Stimulated activated effector memory CD8-positive, alpha-beta T cell treated with anti-CD3 and anti-CD28 coated beads, Interleukin-12 subunit alpha, Interleukin-12 subunit beta, amount 100 ng/mL, for 72 hours (primary cell): Measurements from ENCODE around the gene VTN.

Source experiments
- ATAC-seq: fragments of 150-1000 bp; cut with Tn5 transposase; 2 replicates; pipeline ENCODE4 v1.10.0; 2021
- DNase-seq, 2 donors: peaks; one replicate each; pipeline ENCODE4 v3.0.0; 2021 to 2022; ENCODE audit warnings: low spot score in 2 of 2
- H3K27ac Mint-ChIP-seq: one replicate; pipeline ENCODE4 v1.8.0; 2022; ENCODE audit warnings: mild to moderate bottlenecking, mixed read lengths
- H3K36me3 Mint-ChIP-seq: one replicate; pipeline ENCODE4 v1.8.0; 2022; ENCODE audit warnings: mild to moderate bottlenecking, mixed read lengths
- H3K4me1 Mint-ChIP-seq: one replicate; pipeline ENCODE4 v1.8.0; 2022; ENCODE audit warnings: mixed read lengths
- H3K4me3 Mint-ChIP-seq: one replicate; pipeline ENCODE4 v1.8.0; 2022; ENCODE audit warnings: mild to moderate bottlenecking, mixed read lengths
- H3K9me3 Mint-ChIP-seq: one replicate; pipeline ENCODE4 v1.8.0; 2022; ENCODE audit warnings: mixed read lengths

VTN gene

GRCh38 chr17:28370035-28370743 is at the start of gene VTN:
TSS of gene VTN (minus strand) at chr17:28370307. CDS start at chr17:28370203, 104 bp downstream.
- Mint-ChIP-seq H3K9me3 (no peaks in the 10 kb centered on the region), H3K4me1 (peaks cover 26% of the 10 kb centered on the region), H3K4me3 (peak within 1 kb of the TSS; percentile 84), H3K36me3 (peaks cover 12% of the 10 kb centered on the region), H3K27ac (peak within 1 kb of the TSS; percentile 93)
- DNase-seq (no peak), ATAC-seq (no peak)

- Mint-ChIP-seq H3K9me3 (no peaks in the 10 kb centered on the region), H3K36me3 (no peaks in the 10 kb centered on the region), H3K27ac (no peak overlapping the region), H3K4me3 (no peak overlapping the region), H3K4me1 (peaks cover 7% of the 10 kb centered on the region)
- ATAC-seq (peak; percentile 91), DNase-seq (peak; percentile 33 to 73)
These were observed 46.7 kb upstream of the VTN start for GRCh38 chr17:28416703-28417311.

GRCh38 chr17:28415886-28416285 is 45.8 kb upstream of the VTN start:
- Mint-ChIP-seq H3K4me3 (no peak overlapping the region), H3K9me3 (no peaks in the 10 kb centered on the region), H3K36me3 (no peaks in the 10 kb centered on the region), H3K4me1 (peaks cover 7% of the 10 kb centered on the region), H3K27ac (no peak overlapping the region)
- no peak for DNase-seq
- ATAC-seq = no peak

- H3K27ac Mint-ChIP-seq = no peak overlapping the region
- no peak overlapping the region for H3K4me3 Mint-ChIP-seq
- no peaks in the 10 kb centered on the region for H3K36me3 Mint-ChIP-seq
- no peaks in the 10 kb centered on the region for H3K9me3 Mint-ChIP-seq
- ATAC-seq (no peak), DNase-seq (no peak)
- H3K4me1 Mint-ChIP-seq = peaks cover 7% of the 10 kb centered on the region
These were observed 43.7 kb upstream of the VTN start for GRCh38 chr17:28413804-28414203.

- no peaks in the 10 kb centered on the region for H3K9me3 Mint-ChIP-seq
- no peak overlapping the region for H3K4me3 Mint-ChIP-seq
- H3K4me1 Mint-ChIP-seq = peaks cover 6% of the 10 kb centered on the region
- no peaks in the 10 kb centered on the region for H3K36me3 Mint-ChIP-seq
- H3K27ac Mint-ChIP-seq = no peak overlapping the region
- no peak for DNase-seq
- ATAC-seq = no peak
These were observed 42.0 kb upstream of the VTN start for GRCh38 chr17:28412099-28412498.

- no peak for DNase-seq
- ATAC-seq = no peak
- Mint-ChIP-seq H3K4me1 (peaks cover 5% of the 10 kb centered on the region), H3K36me3 (peaks cover 9% of the 10 kb centered on the region), H3K27ac (no peak overlapping the region), H3K4me3 (no peak overlapping the region), H3K9me3 (no peaks in the 10 kb centered on the region)
These were observed 37.8 kb upstream of the VTN start for GRCh38 chr17:28407974-28408306.

- Mint-ChIP-seq H3K4me1 (peaks cover 5% of the 10 kb centered on the region), H3K36me3 (peaks cover 9% of the 10 kb centered on the region), H3K27ac (no peak overlapping the region), H3K4me3 (no peak overlapping the region), H3K9me3 (no peaks in the 10 kb centered on the region)
- ATAC-seq (no peak), DNase-seq (no peak)
These were observed 37.2 kb upstream of the VTN start for GRCh38 chr17:28407130-28407973.

- DNase-seq (no peak), ATAC-seq (peak; percentile 19)
- Mint-ChIP-seq H3K27ac (no peak overlapping the region), H3K4me3 (peak overlapping the region; percentile 73), H3K9me3 (no peaks in the 10 kb centered on the region), H3K4me1 (peaks cover 5% of the 10 kb centered on the region), H3K36me3 (peaks cover 9% of the 10 kb centered on the region)
These were observed 36.3 kb upstream of the VTN start for GRCh38 chr17:28406473-28406814.

- Mint-ChIP-seq H3K4me3 (peak within 1 kb of the TSS; percentile 73), H3K9me3 (no peaks in the 10 kb centered on the region), H3K27ac (peak within 1 kb of the TSS; percentile 50), H3K36me3 (peaks cover 9% of the 10 kb centered on the region), H3K4me1 (peaks cover 5% of the 10 kb centered on the region)
- ATAC-seq = peak; percentile 89
- peak; percentile 50 to 85 for DNase-seq
These were observed 35.7 kb upstream of the VTN start, which contains the start of gene SLC46A1 for GRCh38 chr17:28405632-28406472. TSS of gene SLC46A1 (minus strand) at chr17:28406212. CDS start at chr17:28406114, 98 bp downstream.

- H3K9me3 Mint-ChIP-seq = no peaks in the 10 kb centered on the region
- H3K27ac Mint-ChIP-seq = peak overlapping the region; percentile 50
- peaks cover 5% of the 10 kb centered on the region for H3K4me1 Mint-ChIP-seq
- peaks cover 9% of the 10 kb centered on the region for H3K36me3 Mint-ChIP-seq
- DNase-seq (no peak), ATAC-seq (no peak)
- peak overlapping the region; percentile 73 for H3K4me3 Mint-ChIP-seq
These were observed 34.9 kb upstream of the VTN start for GRCh38 chr17:28404812-28405570.

GRCh38 chr17:28404461-28404811 is 34.3 kb upstream of the VTN start:
- ATAC-seq = no peak
- no peak overlapping the region for H3K27ac Mint-ChIP-seq
- no peak for DNase-seq
- peaks cover 9% of the 10 kb centered on the region for H3K36me3 Mint-ChIP-seq
- peaks cover 5% of the 10 kb centered on the region for H3K4me1 Mint-ChIP-seq
- H3K9me3 Mint-ChIP-seq = no peaks in the 10 kb centered on the region
- H3K4me3 Mint-ChIP-seq = peak overlapping the region; percentile 73

- peaks cover 9% of the 10 kb centered on the region for H3K36me3 Mint-ChIP-seq
- H3K9me3 Mint-ChIP-seq = no peaks in the 10 kb centered on the region
- H3K27ac Mint-ChIP-seq = no peak overlapping the region
- H3K4me1 Mint-ChIP-seq = peaks cover 5% of the 10 kb centered on the region
- DNase-seq (no peak), ATAC-seq (no peak)
- H3K4me3 Mint-ChIP-seq = peak overlapping the region; percentile 73
These were observed 33.9 kb upstream of the VTN start for GRCh38 chr17:28404007-28404406.

GRCh38 chr17:28402844-28403243 is 32.7 kb upstream of the VTN start:
- no peak for DNase-seq
- ATAC-seq = no peak
- peaks cover 9% of the 10 kb centered on the region for H3K36me3 Mint-ChIP-seq
- H3K4me3 Mint-ChIP-seq = no peak overlapping the region
- no peak overlapping the region for H3K27ac Mint-ChIP-seq
- no peaks in the 10 kb centered on the region for H3K9me3 Mint-ChIP-seq
- H3K4me1 Mint-ChIP-seq = peaks cover 5% of the 10 kb centered on the region

- peaks cover 9% of the 10 kb centered on the region for H3K36me3 Mint-ChIP-seq
- H3K9me3 Mint-ChIP-seq = no peaks in the 10 kb centered on the region
- H3K4me3 Mint-ChIP-seq = no peak overlapping the region
- H3K4me1 Mint-ChIP-seq = peaks cover 5% of the 10 kb centered on the region
- ATAC-seq (no peak), DNase-seq (no peak)
- no peak overlapping the region for H3K27ac Mint-ChIP-seq
These were observed 32.1 kb upstream of the VTN start for GRCh38 chr17:28402224-28402630.
